K562 (cell line): Measurements from ENCODE around the gene ABCC1. TPM values are rescaled to one million over a fixed set of nuclear protein-coding genes. Genes with fewer than 3 reads are reported as not detected.

Source experiments
- ATAC-seq: fragments of 200-7000 bp; cut with Tn5 transposase; 3 replicates; pipeline ENCODE4 v1.9.1; 2020; ENCODE audit warnings: moderate library complexity
- BruUV-seq: library from RNA; stranded (reverse); fragments of 400-500 nt; replicated peaks from 2 replicates; lab custom pipeline; 2021; lab: Mats Ljungman, UMichigan
- CTCF ChIA-PET: fragments of 300-600 bp; formaldehyde crosslinking; extraction: SDS; loops from one replicate; lab custom pipeline; 2021; ENCODE audit warnings: low intra/inter-chr PET ratio; lab: Yijun Ruan, JAX
- POLR2A ChIA-PET: fragments of 300-600, 350-650 bp; sonication (Branson Sonifier 250); formaldehyde crosslinking; extraction: SDS; loops from one replicate; lab custom pipeline; 2021; ENCODE audit warnings: antibody characterized with exemption, inconsistent platforms; lab: Yijun Ruan, JAX
- DNase-seq, 4 experiments: peaks; one replicate each; pipeline versions ENCODE4 v3.0.0 to v3.0.0-alpha.2; 2011 to 2018; ENCODE audit warnings: low spot score in 3 of 4, mixed read lengths in 3 of 4; ENCODE audit errors: extremely low read depth in 1 of 4
- FAIRE-seq: peaks from 2 replicates; lab custom pipeline; 2011; peaks lifted over from hg19 to GRCh38; lab: Jason Lieb, UNC
- H2AFZ ChIP-seq: 2 replicates; pipeline ENCODE4 v1.6.0; 2011; ENCODE audit warnings: low read depth, low read length, control low read depth, inconsistent platforms
- H3K27ac ChIP-seq: fragments of 200-600 bp; 3 replicates; pipeline ENCODE4 v1.8.0; 2011; ENCODE audit warnings: low read depth, mild to moderate bottlenecking, control low read depth, inconsistent platforms, low read length, moderate library complexity, mixed read lengths; ENCODE audit errors: extremely low read depth
- H3K27me3 ChIP-seq, 2 experiments: fragments of 300-600 bp in 1 of 2; 2 replicates in 1 of 2; 3 replicates in 1 of 2; pipeline versions ENCODE4 v1.6.0 to v1.8.0; 2011; ENCODE audit warnings: inconsistent platforms in 2 of 2, low read length in 2 of 2, mild to moderate bottlenecking in 1 of 2, mixed read lengths in 1 of 2, moderate library complexity in 1 of 2; ENCODE audit not compliant: control insufficient read depth in 2 of 2, insufficient read depth in 2 of 2
- H3K36me3 ChIP-seq: fragments of 300-600 bp; 3 replicates; pipeline ENCODE4 v1.8.0; 2011; ENCODE audit warnings: mild to moderate bottlenecking, low read length, inconsistent platforms; ENCODE audit not compliant: control insufficient read depth, insufficient read depth
- H3K4me1 ChIP-seq, 2 experiments: fragments of 200-600 bp in 1 of 2; replicated peaks in 1 of 2; 2 replicates in 1 of 2; 3 replicates in 1 of 2; pipeline versions ENCODE4 v1.5.1 to v1.8.0; 2011; ENCODE audit warnings: inconsistent platforms in 2 of 2, low read length in 2 of 2, mild to moderate bottlenecking in 1 of 2, mixed read lengths in 1 of 2, moderate library complexity in 1 of 2; ENCODE audit not compliant: control insufficient read depth in 2 of 2, insufficient read depth in 2 of 2
- H3K4me2 ChIP-seq: 2 replicates; pipeline ENCODE4 v1.6.1; 2011; ENCODE audit warnings: low read length, control low read depth, inconsistent platforms, mixed read lengths; ENCODE audit not compliant: insufficient read depth
- H3K4me3 ChIP-seq: fragments of 200-600 bp; sonication (generic), shearing (Covaris generic); 2 replicates; pipeline ENCODE4 v1.5.1; 2016; ENCODE audit warnings: control low read depth, inconsistent platforms
- H3K79me2 ChIP-seq: fragments of 200-600 bp; 3 replicates; pipeline ENCODE4 v1.8.0; 2011; ENCODE audit warnings: low read length, inconsistent platforms; ENCODE audit not compliant: control insufficient read depth, insufficient read depth
- H3K9ac ChIP-seq, 2 experiments: 2 replicates each; pipeline versions ENCODE4 v1.6.0 to v1.6.1; 2011; ENCODE audit warnings: low read depth in 2 of 2, low read length in 2 of 2, control low read depth in 1 of 2, inconsistent platforms in 1 of 2, mild to moderate bottlenecking in 1 of 2, mixed read lengths in 1 of 2; ENCODE audit not compliant: insufficient read depth in 1 of 2
- H3K9me1 ChIP-seq: one replicate; pipeline ENCODE4 v1.6.0; 2011; ENCODE audit warnings: inconsistent platforms, mild to moderate bottlenecking, low read length, moderate library complexity; ENCODE audit not compliant: control insufficient read depth, insufficient read depth
- H3K9me3 ChIP-seq: replicated peaks from 2 replicates; pipeline ENCODE4 v1.5.1; 2011; ENCODE audit warnings: low read depth, low read length, inconsistent platforms; ENCODE audit not compliant: control insufficient read depth, insufficient read depth
- H4K20me1 ChIP-seq: replicated peaks from 2 replicates; pipeline ENCODE4 v1.6.1; 2011; ENCODE audit warnings: low read length, inconsistent platforms, mixed read lengths; ENCODE audit not compliant: control insufficient read depth, insufficient read depth
- E2F3 ChIP-seq: fragments of 250-450 bp; sonication (Bioruptor Pico); IDR thresholded peaks from 2 replicates; pipeline ENCODE4 v1.4.0; 2020; ENCODE audit warnings: mild to moderate bottlenecking
- HOXB6 ChIP-seq: fragments of 250-450 bp; sonication (Bioruptor Pico); IDR thresholded peaks from 2 replicates; pipeline ENCODE4 v1.5.1; 2022; ENCODE audit warnings: mild to moderate bottlenecking, borderline replicate concordance
- NFIC ChIP-seq: fragments of 450-650 bp; IDR thresholded peaks from 2 replicates; pipeline ENCODE4 v1.6.1; 2017; ENCODE audit warnings: mild to moderate bottlenecking, inconsistent platforms
- NFIX ChIP-seq: fragments of 250-450 bp; sonication (Bioruptor Pico); IDR thresholded peaks from 2 replicates; pipeline ENCODE4 v1.4.0; 2020; ENCODE audit warnings: low read depth, mild to moderate bottlenecking, moderate library complexity
- NR4A1 ChIP-seq, 2 experiments: fragments of 250-450 bp in 1 of 2; fragments of 450-650 bp in 1 of 2; sonication (Bioruptor Pico) in 1 of 2; IDR thresholded peaks; 2 replicates each; pipeline versions ENCODE4 v1.4.0 to v1.6.1; 2016 to 2020; ENCODE audit warnings: mild to moderate bottlenecking in 2 of 2, missing compliant biosample characterization in 1 of 2, missing genetic modification characterization in 1 of 2, moderate library complexity in 1 of 2
- RFX1 ChIP-seq: fragments of 450-650 bp; IDR thresholded peaks from 2 replicates; pipeline ENCODE4 v1.6.1; 2016; ENCODE audit warnings: mild to moderate bottlenecking, moderate library complexity
- SAP30 ChIP-seq: fragments of 200-600 bp; sonication (generic); IDR thresholded peaks from 2 replicates; pipeline ENCODE4 v1.6.1; 2012; ENCODE audit warnings: borderline replicate concordance, low read depth, mild to moderate bottlenecking, moderate library complexity, low read length, control low read depth, inconsistent platforms; ENCODE audit not compliant: insufficient read depth, poor library complexity, severe bottlenecking
- STAG1 ChIP-seq: sonication (generic); formaldehyde crosslinking; IDR thresholded peaks from 2 replicates; pipeline ENCODE4 v1.5.0; 2020; ENCODE audit warnings: missing genetic modification reagents, borderline replicate concordance
- WGBS: fragments of 100-300 bp; shearing (Covaris generic); methylation state at CpG from one replicate; pipeline ENCODE4 v1.1.6; 2016; ENCODE audit warnings: low coverage, mixed read lengths; ENCODE audit not compliant: insufficient coverage; ENCODE audit errors: missing lambda C conversion rate; 5-methylcytosine and 5-hydroxymethylcytosine counted together
- in situ Hi-C: fragments of 300-500 bp; cut with MboI; formaldehyde crosslinking; loops from 4 replicates; pipeline ENCODE4 v1.15.0; 2018; ENCODE audit warnings: inconsistent platforms, mixed read lengths
- intact Hi-C: fragments of 100-400 bp; cut with micrococcal nuclease; formaldehyde crosslinking; loops from 2 replicates; pipeline ENCODE4 v1.14.2; 2022
- polyA plus RNA-seq, 8 experiments: library from polyadenylated mRNA; depleted of rRNA in 4 of 8; stranded (reverse) in 5 of 8; unstranded in 3 of 8; fragments of >200 nt; fragmentation: Nextera tagmentation in 2 of 8; fragmentation: Illumina TruSeq in 1 of 8; extraction: Ambion mirVana in 2 of 8; extraction: Trizol in 1 of 8; gene quantifications; 2 replicates each; pipeline versions ENCODE4 v1.2.1 to v1.2.3, GENCODE V29; 2011 to 2014; ENCODE audit warnings: inconsistent platforms in 1 of 8, missing spikeins in 1 of 8
- total RNA-seq, 7 experiments: library from RNA; depleted of rRNA in 6 of 7; stranded (reverse); fragments of >200 nt in 6 of 7; fragmentation: Illumina TruSeq in 2 of 7; extraction: Trizol in 2 of 7; gene quantifications; 2 replicates each; pipeline versions ENCODE4 v1.2.1 to v1.2.3, GENCODE V29; 2011 to 2021; ENCODE audit warnings: low replicate concordance in 1 of 7
- TF ChIP-seq, protein P1 (sequence below): fragments of 250-450 bp; sonication (Bioruptor Pico); IDR thresholded peaks from 2 replicates; pipeline ENCODE4 v1.5.0; 2021; ENCODE audit warnings: mild to moderate bottlenecking, borderline replicate concordance
- TF ChIP-seq, protein P2 (sequence below): fragments of 250-450 bp; sonication (Bioruptor Pico); IDR thresholded peaks from 2 replicates; pipeline ENCODE4 v1.5.0; 2021
- TF ChIP-seq, protein P3 (sequence below): sonication (generic); formaldehyde crosslinking; IDR thresholded peaks from 2 replicates; pipeline ENCODE4 v1.8.0; 2022; ENCODE audit warnings: missing genetic modification reagents, mild to moderate bottlenecking, moderate library complexity, borderline replicate concordance
- TF ChIP-seq, protein P4 (sequence below): fragments of 250-450 bp; sonication (Bioruptor Pico); IDR thresholded peaks from 2 replicates; pipeline ENCODE4 v1.4.0; 2020; ENCODE audit warnings: mild to moderate bottlenecking

Gene ABCC1
- total and polyA plus RNA-seq, 9 of the 15 experiments (the other 6 are each of a cell fraction or from before 2014, with no cell fraction given): 3.9 to 41.6 (median 10.0) TPM

DNA sequence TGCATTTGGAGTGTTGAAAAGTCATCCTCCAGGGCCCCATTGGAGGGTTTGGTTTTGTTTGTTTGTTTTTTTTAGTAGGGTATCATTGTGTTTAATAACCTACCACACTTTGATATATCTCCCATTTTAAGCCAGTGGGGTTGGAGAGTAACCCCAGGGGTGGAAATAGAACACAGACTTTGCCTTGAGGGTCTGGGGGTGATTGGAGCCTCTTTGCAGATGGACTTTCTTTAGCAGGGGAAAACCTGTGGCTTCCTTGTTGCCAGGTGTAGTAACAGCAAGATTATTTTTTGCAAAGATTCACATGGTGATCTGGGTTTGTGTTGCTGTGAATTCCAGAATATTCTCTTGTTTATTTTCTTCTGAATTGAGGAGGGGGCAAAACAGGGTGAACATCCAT is 1.5 kb downstream of the ABCC1 start (continued):
- no peak for TF ChIP-seq STAG1 (CRISPR knock-in tag)
- TF ChIP-seq, protein P1, sequence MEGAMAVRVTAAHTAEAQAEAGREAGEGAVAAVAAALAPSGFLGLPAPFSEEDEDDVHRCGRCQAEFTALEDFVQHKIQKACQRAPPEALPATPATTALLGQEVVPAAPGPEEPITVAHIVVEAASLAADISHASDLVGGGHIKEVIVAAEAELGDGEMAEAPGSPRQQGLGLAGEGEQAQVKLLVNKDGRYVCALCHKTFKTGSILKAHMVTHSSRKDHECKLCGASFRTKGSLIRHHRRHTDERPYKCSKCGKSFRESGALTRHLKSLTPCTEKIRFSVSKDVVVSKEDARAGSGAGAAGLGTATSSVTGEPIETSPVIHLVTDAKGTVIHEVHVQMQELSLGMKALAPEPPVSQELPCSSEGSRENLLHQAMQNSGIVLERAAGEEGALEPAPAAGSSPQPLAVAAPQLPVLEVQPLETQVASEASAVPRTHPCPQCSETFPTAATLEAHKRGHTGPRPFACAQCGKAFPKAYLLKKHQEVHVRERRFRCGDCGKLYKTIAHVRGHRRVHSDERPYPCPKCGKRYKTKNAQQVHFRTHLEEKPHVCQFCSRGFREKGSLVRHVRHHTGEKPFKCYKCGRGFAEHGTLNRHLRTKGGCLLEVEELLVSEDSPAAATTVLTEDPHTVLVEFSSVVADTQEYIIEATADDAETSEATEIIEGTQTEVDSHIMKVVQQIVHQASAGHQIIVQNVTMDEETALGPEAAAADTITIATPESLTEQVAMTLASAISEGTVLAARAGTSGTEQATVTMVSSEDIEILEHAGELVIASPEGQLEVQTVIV (CRISPR knock-in tag): no peak
- TF ChIP-seq NR4A1 (CRISPR knock-in tag; IDR thresholded peaks at IDR 0.05): no peak
- no peak for TF ChIP-seq NR4A1 (tag; IDR thresholded peaks at IDR 0.05)
- no peak for TF ChIP-seq E2F3 (CRISPR knock-in tag)
- TF ChIP-seq HOXB6 (CRISPR knock-in tag): no peak

DNA sequence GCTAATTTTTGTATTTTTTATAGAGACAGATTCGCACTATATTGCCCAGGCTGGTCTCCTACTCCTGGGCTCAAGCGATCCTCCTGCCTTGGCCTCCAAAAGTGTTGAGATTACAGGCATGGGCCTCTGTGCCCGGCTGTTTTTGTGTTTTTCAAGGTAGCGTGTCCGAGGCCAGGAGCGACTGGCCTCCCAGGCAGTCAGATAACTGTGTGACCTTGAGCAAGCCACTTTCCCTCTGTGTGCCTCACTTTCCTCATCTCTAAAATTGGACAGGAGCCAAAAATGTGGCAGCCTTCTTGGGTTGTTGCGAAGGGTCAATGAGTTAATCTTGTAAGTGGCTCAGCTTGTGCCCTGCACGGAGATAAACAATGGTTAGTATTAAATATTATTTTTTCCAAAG is 2.4 kb downstream of the ABCC1 start:
- FAIRE-seq (peak; percentile 40), DNase-seq (no peak), ATAC-seq (no peak)
- 49% methylated on average over 8 of the region's 8 CpGs for WGBS
- Histone ChIP-seq H3K9me3 (no peaks in the 10 kb centered on the region), H3K27me3 (no peaks in the 10 kb centered on the region), H3K9me1 (no peaks in the 10 kb centered on the region), H3K79me2 (peaks cover 72% of the 10 kb centered on the region), H3K9ac (peak overlapping the region; percentile 53 to 77; a peak in 2 of 4 replicates), H3K4me2 (peak overlapping the region; percentile 62), H3K4me1 (peaks cover 27 to 38% of the 10 kb centered on the region in 2 experiments; a peak in 4 of 5 replicates), H3K36me3 (peaks cover 10% of the 10 kb centered on the region; the same call in 2 of the 3 replicates), H3K4me3 (no peak overlapping the region), H4K20me1 (peaks cover 7% of the 10 kb centered on the region), H2AFZ (no peak overlapping the region), H3K27ac (peak overlapping the region; percentile 28; the same call in 2 of the 3 replicates)
- ChIA-PET CTCF (interaction anchor here (0.6 kb wide), 1 partner anchor 38 kb away, joined by 3 read pairs; no protein-coding TSS in a partner anchor), POLR2A (interaction anchor here (0.6 to 1.0 kb wide), 6 partner anchors 25 to 70 kb away, joined by 3 to 5 read pairs (median 3); no protein-coding TSS in a partner anchor)
- in situ Hi-C loops: no loop called here
- no TSS peak for BruUV-seq
- TF ChIP-seq, protein P2, sequence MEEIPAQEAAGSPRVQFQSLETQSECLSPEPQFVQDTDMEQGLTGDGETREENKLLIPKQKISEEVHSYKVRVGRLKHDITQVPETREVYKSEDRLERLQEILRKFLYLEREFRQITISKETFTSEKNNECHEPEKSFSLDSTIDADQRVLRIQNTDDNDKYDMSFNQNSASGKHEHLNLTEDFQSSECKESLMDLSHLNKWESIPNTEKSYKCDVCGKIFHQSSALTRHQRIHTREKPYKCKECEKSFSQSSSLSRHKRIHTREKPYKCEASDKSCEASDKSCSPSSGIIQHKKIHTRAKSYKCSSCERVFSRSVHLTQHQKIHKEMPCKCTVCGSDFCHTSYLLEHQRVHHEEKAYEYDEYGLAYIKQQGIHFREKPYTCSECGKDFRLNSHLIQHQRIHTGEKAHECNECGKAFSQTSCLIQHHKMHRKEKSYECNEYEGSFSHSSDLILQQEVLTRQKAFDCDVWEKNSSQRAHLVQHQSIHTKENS (CRISPR knock-in tag): no peak
- TF ChIP-seq, protein P3, sequence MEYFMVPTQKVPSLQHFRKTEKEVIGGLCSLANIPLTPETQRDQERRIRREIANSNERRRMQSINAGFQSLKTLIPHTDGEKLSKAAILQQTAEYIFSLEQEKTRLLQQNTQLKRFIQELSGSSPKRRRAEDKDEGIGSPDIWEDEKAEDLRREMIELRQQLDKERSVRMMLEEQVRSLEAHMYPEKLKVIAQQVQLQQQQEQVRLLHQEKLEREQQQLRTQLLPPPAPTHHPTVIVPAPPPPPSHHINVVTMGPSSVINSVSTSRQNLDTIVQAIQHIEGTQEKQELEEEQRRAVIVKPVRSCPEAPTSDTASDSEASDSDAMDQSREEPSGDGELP (CRISPR knock-in tag): no peak
- TF ChIP-seq SAP30: no peak
- peak; percentile 98 for TF ChIP-seq NFIC
- TF ChIP-seq RFX1: no peak
- TF ChIP-seq, protein P4, sequence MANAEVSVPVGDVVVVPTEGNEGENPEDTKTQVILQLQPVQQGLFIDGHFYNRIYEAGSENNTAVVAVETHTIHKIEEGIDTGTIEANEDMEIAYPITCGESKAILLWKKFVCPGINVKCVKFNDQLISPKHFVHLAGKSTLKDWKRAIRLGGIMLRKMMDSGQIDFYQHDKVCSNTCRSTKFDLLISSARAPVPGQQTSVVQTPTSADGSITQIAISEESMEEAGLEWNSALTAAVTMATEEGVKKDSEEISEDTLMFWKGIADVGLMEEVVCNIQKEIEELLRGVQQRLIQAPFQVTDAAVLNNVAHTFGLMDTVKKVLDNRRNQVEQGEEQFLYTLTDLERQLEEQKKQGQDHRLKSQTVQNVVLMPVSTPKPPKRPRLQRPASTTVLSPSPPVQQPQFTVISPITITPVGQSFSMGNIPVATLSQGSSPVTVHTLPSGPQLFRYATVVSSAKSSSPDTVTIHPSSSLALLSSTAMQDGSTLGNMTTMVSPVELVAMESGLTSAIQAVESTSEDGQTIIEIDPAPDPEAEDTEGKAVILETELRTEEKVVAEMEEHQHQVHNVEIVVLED (CRISPR knock-in tag): no peak
- peak; percentile 72 for TF ChIP-seq NFIX (CRISPR knock-in tag)
- TF ChIP-seq, all 486 proteins: peak for 2
- intact Hi-C loops: loop anchor here (5.0 kb wide), 1 partner anchor 35 kb away; no protein-coding TSS in a partner anchor
